Subcutaneous adipose tissue (tissue), 4 donors: ENCODE measurements around the gene PPM1L. TPM values are rescaled to one million over a fixed set of nuclear protein-coding genes. Genes with fewer than 3 reads are reported as not detected.

Experiments used
- CTCF ChIP-seq: fragments of 450-650 bp; IDR thresholded peaks from one replicate; pipeline ENCODE4 v1.5.1; 2016; ENCODE audit warnings: low read depth, mild to moderate bottlenecking, control low read depth, antibody characterized with exemption, moderate library complexity
- total RNA-seq, 4 donors: library from RNA; depleted of rRNA; stranded (reverse); fragments of >200 nt; gene quantifications; one replicate each; pipeline ENCODE4 v1.1.0, GENCODE V29; 2016

The PPM1L gene
- total RNA-seq, 4 donors from 2014 or later = 41.1 to 101 (median 52.8) TPM

DNA sequence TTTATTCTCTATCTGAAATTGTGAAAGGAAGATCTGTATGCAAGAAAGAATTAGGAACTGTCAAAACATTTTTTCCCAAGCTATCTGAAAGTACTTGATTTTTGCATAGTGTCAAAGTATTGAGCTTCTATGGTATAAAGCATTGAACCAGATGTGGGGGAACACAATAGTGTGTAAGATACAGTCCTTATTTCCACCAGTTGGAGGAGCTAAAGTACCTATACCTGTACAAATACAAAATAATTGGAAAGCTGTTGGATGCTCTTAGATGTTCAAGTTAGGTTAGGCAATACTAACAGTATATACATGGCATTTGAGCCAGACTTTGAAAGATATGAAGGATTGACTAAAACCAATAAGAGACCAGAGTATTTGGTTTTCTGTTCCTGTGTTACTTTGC, 200.8 kb downstream of the PPM1L start:
- no peak for TF ChIP-seq CTCF

GRCh38 chr3:160960568-160960967, 204.5 kb downstream of the PPM1L start:
- no peak for TF ChIP-seq CTCF

GRCh38 chr3:160963949-160964348, 207.9 kb downstream of the PPM1L start:
- TF ChIP-seq CTCF = no peak

DNA sequence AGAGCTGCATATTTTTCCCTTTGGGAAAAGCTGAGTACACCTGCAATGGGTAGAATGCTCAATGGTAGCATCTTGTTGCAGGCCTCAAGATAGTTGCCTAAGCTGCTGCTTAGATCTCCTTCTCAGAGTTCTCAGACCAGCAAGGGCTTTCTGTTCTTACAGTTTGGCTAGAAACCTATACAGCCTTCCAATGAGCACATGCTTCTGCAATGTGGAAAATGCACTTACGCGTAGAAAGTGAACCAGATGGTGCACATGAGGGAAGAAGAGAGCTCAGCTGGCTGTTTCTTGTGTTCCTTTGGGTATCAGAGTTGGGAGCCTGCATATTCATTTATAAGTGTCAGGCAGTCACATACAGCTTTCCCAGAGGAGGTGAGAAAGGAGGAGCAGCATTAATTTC, 212.7 kb downstream of the PPM1L start:
- no peak for TF ChIP-seq CTCF

- TF ChIP-seq CTCF = no peak
Measured at GRCh38 chr3:160973067-160973809, 217.2 kb downstream of the PPM1L start.

DNA sequence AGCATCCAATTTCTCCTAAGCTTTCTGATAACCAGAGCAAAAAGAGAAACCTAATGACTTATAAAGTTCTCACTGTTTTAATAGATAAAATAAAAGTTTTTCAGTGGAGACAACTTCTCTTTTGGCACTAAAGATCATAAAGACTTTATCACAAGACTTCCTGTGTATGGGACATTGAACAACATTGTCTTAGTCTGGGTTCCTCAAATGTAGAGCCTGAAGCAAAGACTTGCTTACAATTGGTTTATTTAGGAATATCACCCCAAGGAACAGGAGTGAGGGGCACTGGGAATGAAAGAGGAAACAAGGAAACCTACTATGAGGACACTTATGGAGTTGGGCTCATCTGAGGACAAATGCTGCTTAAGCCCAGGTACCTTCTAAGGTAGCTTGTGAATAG, 221.7 kb downstream of the PPM1L start:
- TF ChIP-seq CTCF = no peak

DNA sequence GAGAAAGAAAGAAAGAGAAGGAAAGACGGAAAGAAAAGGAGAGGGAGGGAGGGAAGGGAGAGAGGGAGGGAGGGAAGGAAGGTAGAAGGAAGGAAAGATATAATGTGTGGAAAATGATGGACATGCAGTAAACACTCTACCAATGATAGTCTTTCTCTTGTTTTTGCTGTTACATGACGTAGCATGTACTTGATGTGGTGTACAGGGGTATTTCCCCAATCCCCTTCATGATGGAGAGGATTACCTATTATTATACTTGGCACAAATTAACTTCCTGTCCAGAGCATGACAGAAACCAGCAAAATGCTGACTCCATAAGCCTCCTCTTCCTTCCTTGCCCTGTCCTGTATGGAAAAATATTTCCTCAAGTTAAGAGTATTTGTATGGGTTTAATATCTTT, 224.7 kb downstream of the PPM1L start:
- no peak for TF ChIP-seq CTCF
